GM19351 (cell line): ENCODE results near the gene ATXN2.
"Not testable (repeated sequence)": the region's sequence is repeated elsewhere in the genome, so short reads cannot be mapped to it uniquely, and the experiment has no call there.

Experiments
- ATAC-seq: cut with Tn5 transposase; IDR thresholded peaks from one replicate; pipeline ENCODE4 v1.9.1; 2021; ENCODE audit warnings: mild to moderate bottlenecking, moderate library complexity; ENCODE audit not compliant: unreplicated experiment

ATXN2 gene

DNA sequence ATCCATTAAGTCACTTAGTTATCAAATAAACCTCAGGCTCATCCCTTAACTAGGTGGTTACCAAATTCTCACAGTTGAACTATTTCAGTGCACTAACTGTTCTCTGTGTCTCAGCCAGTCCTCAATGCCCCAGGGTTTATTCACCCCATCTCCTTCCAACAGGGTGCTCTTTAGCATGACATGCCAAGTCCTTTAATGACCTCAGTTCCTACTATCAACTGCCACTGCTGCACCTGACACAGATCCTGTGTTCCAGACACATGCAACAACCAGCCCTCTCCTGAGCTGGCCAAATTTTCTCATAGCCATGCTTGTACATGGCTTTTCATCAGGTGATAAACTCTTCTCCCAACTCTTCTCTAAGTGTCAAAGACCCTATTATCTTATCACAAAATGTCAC, 80.0 kb downstream of the ATXN2 start:
- ATAC-seq = no peak

DNA sequence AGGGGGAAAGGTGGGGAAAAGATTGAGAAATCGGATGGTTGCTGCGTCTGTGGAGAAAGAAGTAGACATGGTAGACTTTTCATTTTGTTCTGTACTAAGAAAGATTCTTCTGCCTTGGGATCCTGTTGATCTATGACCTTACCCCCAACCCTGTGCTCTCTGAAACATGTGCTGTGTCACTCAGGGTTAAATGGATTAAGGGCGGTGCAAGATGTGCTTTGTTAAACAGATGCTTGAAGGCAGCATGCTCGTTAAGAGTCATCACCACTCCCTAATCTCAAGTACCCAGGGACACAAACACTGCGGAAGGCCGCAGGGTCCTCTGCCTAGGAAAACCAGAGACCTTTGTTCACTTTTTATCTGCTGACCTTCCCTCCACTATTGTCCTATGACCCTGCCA, 91.4 kb downstream of the ATXN2 start:
- ATAC-seq = not testable (repeated sequence)

DNA sequence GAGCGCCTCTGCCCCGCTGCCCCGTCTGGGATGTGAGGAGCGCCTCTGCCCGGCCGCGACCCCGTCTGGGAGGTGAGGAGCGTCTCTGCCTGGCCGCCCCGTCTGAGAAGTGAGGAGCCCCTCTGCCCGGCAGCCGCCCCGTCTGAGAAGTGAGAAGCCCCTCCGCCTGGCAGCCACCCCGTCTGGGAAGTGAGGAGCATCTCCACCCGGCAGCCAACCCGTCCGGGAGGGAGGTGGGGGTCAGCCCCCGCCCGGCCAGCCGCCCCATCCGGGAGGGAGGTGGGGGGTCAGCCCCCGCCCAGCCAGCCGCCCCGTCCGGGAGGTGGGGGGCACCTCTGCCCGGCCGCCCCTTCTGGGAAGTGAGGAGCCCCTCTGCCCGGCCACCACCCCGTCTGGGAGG, 91.9 kb downstream of the ATXN2 start:
- not testable (repeated sequence) for ATAC-seq

DNA sequence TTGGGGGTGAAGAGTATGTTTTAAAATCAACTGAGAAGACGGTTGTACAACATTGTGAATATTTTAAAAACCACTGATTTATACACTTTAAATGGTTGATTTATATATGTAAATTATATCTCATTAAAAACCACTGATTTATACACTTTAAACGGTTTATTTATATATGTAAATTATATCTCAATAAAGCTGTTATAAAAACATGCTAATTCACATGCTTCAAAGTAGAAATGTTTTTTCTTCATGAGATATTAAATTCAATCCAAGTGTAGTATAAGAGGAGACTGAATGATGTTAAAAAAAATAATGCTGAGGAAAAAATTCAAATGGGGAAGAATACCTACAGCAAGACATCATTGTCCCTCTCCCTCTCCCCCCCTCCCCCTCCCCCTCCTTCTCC, 92.9 kb downstream of the ATXN2 start:
- ATAC-seq = no peak

DNA sequence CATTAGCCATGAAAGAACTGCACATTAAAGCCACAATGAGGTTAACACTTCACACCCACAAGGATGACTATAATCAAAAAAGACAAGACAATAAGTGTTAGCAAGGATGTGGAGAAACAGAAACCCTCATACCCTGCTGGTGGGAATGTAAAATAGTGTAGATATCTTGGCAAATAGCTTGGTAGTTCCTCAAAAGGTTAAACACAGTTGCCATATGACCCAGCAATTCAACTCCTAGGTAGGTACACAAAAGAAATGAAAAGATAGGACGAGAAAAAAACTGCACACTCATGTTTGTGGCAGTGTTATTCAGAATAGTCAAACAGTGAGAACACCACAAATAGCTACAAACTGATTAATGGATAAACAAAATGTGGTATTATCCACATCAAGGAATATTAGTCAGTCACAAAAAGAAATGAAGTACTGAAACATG, 93.5 kb downstream of the ATXN2 start:
- ATAC-seq = no peak

DNA sequence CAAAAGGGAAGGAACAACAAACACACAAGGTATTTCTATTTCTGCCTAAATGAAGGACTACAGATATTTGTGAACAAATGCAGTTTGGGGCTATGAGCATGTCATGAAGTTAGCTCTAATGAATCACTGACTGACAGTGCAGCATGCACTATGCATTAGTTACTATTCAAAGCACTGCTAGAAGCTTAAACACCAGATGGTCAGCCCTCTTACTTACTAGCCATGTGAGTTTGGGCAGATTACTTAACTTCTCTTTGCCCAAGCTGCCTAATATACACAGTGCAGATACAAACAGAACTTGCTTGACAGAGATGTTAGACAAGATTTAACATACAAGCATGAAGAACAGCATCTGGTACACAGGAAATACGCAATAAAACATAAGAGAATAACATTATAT, 96.0 kb downstream of the ATXN2 start:
- ATAC-seq = no peak

DNA sequence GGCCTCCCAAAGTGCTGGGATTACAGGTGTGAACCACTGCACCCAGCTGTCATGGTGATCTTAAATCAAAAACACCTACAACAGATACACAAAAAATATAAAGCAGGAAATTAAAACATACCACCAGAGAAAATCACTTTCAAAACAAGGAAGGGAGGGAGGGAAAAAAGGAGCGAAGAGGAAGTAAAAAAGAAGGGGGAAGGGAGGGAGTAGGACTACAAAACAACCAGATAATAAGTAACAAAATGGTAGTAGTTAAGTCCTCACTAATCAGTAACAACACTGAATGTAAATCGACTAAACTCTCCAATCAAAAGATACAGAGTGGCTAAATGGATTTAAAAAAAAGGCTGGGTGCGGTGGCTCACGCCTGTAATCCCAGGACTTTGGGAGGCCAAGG, 104.4 kb downstream of the ATXN2 start:
- ATAC-seq = no peak

DNA sequence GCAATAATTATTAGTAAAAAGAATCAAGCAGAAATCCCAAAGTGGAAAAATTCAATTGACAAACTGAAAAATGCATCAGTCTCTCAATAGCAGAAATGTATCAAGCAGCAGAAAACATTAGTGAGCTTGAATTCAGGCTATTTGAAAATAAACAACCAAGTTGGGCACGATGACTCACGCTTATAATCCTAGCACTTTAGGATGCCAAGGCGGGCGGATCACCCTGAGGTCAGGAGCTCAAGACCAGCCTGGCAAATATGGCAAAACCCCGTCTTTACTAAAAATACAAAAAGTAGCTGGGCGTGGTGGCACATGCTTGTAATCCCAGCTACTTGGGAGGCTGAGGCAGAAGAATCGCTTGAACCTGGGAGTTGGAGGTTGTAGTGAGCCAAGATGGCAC, 106.1 kb downstream of the ATXN2 start:
- not testable (repeated sequence) for ATAC-seq

DNA sequence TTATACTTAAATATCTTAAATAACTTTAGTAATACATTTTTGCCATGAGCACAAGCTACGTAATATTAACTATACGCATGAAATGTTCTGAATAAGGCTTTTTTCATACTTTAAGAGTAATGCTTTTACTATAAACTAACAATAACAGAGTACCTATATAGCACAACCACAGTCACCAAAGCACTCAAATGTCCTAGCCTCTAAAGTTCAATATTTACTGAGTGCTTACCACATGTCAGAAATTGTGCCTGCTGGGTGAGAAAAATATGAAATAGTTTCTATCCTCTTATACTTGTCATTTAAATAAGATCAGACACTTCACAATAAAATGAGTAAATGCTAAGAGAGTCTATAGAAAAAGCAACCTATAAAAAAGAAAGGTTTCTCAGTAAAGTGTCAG, 110.3 kb downstream of the ATXN2 start:
- ATAC-seq = no peak

DNA sequence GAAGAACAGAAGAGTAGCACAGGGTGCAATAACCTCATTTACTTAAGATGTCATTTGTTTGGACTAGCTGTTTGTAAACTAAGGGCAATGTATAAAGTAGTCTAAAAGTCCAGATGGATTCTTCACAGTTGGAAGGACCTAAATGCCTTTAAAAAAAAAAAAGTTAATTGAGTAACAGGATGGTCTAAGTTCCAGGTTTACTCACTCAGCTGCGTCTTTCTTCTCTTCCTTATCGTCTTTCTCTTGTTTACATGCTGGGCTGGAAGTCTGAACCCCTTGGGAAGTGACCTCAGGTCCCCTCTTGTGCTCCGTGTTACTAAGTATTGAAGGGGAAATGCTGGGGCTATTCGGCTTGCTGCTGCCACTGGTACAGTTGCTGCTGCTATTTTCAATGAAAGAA, 110.8 kb downstream of the ATXN2 start:
- no peak for ATAC-seq

DNA sequence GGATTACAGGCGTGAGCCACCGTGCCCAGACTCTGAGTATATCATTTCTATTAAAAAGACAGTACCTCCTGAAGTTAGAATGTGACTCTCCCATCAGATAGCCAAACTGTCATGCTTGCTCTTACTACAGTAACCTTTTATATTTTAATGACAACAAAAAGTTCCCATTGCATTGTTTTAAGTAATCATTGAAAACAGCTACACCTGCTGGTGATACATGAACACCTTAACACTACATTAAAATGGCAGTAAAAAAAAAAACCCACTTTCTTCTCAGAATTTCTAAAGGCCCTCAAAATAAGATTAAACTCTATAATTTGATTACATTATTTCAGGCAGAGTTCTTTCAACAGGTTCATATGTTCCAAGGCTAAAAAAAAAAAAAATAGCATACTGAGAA, 116.7 kb downstream of the ATXN2 start:
- ATAC-seq = no peak

DNA sequence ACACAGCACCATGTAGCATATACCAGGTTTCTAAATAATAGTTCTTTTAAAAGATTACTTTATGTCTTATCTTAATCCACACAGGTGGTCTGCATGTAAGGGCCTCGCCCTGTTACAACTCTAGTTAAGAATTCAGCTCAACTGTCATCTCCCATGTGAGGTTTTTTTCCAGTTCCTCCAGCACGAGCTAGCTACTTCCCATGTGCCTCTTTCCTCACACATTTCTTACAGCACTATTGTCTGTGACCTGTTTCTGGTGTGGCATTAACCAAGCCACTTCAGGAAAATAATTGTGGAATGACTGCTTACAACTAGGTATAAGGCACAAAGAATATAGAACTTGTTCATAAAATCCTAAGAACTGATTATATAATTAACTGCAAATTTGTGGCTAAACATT, 127.9 kb downstream of the ATXN2 start:
- ATAC-seq = no peak

DNA sequence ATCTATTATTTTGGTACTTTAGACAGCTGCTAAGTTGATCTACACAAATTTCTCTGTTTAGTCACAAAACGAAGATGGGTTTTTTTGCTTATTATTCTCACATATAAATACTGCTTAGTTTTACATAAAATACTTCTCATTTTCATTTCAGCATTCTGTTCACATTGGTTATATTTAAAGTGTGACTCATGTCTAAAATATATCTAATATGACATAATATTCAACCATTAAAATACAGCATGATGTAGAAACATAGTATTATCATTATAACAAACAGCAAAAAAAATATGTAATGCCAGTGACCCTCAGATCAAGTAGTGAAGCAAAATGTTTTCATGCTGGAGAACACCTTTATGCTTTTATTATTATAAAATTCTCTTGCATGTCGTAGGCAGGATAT, 129.7 kb downstream of the ATXN2 start:
- no peak for ATAC-seq

DNA sequence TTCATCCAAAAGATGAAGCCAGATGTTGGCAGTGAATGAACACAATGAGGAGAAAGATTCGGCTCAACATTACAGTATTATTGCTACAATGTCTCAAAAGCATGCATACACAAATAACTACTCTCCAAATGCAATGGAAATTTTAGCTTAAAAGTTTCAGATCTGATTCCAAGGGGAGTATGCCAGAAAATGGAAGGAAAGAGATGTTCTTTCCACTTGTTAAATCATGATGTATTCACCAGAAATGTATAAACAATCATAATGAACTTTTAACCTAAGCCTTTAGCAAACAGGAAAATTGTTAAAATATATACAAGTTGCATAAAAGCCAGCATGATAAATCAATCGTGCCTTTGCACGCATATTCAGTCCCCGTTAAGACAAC, 131.3 kb downstream of the ATXN2 start:
- no peak for ATAC-seq

DNA sequence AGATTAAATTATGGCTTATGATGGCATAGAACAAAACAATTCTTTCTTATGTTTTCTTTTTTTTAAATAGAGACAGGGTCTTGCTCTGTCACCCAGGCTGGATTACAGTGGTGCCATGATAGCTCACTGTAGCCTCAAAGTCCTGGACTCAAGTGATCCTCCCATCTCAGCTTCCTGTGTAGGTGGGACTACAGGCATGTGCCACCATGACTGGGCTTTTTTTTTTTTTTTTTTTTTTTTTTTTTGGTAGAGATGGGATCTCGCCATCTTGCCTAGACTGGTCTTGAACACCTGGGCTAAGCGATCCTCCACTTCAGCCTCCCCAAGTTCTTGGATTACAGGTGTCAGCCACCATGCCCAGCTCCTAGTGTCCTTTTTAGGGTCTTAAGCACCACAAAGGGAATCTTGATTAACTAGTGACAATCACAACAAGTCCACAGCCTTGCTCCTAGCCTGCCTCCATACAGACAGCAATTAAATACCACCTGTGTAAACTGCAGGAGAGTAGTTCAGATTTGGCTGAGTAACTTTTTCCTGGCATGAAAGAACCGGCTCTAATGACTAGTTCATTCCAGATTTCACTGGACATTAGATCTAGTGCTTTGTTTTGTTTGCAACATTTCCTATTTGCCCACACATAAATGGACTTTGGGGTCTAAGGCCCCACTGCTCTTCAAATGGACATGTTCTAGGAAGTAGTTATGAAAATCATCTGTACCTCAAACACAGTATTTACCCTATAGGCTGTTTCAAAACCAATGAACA, 131.8 kb downstream of the ATXN2 start:
- ATAC-seq = no peak

DNA sequence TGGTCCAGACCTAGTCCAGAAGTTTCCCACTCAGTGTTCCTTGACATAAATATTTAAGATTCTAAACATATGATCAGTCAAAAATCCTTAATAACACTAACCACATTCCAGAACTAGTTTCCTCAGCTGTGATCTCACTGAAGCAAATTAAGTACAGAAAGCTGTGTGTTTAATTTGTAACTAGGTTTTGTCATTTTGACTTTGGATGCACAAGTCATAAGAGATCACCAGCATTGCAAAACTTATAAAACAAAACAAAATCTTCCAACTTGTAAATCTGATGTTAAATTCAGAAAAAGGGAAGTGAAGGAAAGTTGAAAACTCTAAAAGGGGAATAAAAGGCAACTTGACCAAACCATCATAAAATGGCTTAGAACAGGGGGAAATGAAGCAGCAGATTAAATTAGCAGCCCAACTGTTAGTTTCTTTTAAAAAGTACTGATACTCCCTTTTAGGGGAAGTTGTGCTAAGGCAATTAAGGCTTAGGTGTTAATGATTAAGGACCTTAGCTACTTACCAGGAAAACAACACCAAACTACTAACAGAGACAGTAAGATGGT, 136.8 kb downstream of the ATXN2 start:
- ATAC-seq = no peak

DNA sequence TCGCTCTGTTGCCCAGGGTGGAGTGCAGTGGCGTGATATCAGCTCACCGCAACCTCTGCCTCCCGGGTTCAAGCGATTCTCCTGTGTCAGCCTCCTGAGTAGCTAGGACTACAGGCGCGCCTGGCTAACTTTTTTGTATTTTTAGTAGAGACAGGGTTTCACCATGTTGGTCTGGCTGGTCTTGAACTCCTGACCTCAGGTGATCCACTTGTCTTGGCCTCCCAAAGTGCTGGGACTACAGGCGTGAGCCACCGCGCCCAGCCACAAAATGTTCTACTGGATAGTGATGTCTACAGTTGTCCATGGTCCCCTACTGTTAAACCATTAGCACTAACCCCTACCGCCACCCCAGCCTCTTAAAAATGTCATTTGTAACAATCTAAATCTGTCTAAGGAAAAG, 139.0 kb downstream of the ATXN2 start:
- not testable (repeated sequence) for ATAC-seq

DNA sequence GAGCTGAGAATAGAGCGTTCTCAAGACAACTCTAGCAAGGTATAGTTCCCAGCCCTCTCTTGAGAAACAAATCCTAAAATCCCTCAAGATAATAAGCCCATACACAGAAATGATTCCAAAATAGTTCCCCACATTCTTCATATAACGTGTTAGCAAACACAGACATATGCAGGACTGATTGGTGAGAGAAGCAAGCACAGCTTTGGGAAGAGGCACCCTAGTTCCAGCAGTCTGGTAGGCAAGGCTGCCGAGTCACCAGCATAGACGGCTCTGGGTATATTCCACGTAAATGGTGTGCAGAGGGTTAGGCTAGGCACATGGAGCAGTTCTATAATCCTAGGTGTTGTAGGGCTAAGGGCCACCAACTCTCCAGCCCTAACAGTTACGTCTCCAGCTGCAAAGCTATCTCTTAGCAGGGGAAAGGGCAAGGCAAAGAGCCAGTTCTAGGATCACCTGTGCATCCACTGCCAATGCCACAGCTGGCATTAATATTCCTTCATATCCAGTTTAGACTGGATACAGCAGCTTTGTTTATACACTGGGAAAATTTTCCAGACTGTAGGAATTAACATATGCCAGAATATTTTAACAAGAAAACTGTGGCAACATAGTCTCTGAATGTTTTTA, 140.5 kb downstream of the ATXN2 start:
- ATAC-seq = no peak

DNA sequence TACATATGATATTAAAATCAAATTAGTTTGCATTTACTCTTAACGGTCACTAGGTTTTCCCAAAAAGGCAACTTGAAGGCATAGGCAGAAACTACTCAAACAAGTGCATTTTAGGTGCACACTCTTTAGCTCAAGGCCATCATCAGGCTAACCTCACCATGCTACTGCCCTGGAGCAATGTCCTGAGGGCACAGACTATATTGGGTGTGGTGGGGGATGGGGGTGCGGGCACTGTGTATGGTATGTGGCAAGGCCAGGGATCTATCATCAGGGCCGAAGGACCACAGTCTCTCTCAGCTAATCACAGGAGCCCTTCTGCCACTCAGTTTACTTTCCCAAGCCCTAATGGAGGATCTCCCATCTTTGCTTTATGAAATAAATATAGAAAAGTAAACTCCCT, 141.5 kb downstream of the ATXN2 start:
- ATAC-seq = no peak

DNA sequence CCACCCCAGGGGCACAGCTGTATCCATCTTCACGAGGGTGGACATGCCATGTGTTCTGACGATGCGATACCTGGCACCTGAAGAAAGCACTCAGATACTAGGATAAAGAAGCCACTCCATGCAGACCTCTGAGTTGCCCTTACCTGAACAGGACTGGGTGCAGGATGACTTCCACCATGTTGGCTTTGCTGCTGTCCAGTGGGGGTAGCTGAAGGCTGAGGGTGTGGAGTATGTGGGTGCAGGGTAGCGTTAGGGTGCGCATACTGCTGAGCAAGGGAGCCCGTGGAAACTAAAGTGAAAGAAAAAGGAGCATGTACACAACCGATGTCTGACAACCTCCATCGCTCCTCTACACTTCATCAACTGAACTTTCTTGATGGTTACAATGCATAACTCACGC, 142.0 kb downstream of the ATXN2 start:
- ATAC-seq = no peak

DNA sequence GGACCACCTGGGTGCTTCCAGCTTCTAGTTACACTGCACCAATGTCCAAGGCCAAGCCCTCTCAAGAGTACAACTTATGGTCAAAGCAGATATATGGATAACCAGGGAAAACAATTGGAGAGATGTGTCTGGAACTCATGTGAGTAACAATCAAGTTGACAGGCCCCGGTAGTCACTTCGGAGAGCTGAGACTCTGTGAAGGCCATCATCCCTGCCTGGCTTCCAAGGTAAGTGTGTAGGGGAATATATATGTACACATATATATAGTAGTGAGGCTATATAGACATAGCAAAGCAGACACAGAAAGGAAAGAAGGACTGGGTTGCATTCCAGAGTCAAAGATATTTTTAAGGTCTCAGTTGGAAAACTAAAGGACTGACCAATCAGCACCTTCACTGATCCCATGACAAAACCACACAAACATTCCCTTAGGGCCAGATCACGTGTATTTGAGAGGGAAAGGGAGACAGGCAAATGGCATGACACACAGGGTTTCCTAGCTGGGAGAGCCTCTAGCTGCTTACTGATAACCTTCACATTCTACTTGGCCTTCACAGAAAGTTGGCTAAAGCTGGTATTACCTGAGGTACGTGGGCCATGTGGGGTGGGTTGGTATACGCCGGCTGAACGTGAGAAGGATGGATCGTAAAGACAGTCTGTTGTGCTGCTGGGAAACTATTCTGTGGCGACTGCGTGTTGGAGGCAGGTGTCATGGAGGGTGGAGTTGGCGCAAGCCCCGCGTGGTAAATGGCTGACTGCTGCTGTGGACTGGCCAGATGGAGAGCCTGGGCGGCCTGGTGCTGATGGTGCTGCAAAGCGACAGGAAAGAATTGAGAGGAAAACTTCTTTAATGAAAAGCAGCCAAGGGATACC, 143.4 kb downstream of the ATXN2 start:
- no peak for ATAC-seq
